ENCODE results near the gene GJA10.

Gene GJA10

GRCh38 chr6:89932245-89932802 lies 38.1 kb downstream of the GJA10 start:
- no peak overlapping the region for H3K4me3 ChIP-seq (ENCODE audit: low read length)
- no peak for TF ChIP-seq ZNF274 (IDR thresholded peaks at IDR 0.05; ENCODE audit: low read depth, low read length)

- H3K4me3 ChIP-seq (ENCODE audit: low read length), result no peak overlapping the region
- TF ChIP-seq ZNF274 (IDR thresholded peaks at IDR 0.05; ENCODE audit: low read depth, low read length), result no peak
Measured at GRCh38 chr6:89934685-89935366, 40.6 kb downstream of the GJA10 start.

GRCh38 chr6:89936177-89936576 lies 41.9 kb downstream of the GJA10 start:
- TF ChIP-seq ZNF274 (IDR thresholded peaks at IDR 0.05; ENCODE audit: low read depth, low read length), result no peak
- no peak overlapping the region for H3K4me3 ChIP-seq (ENCODE audit: low read length)

GRCh38 chr6:89938014-89938413 lies 43.7 kb downstream of the GJA10 start:
- no peak for TF ChIP-seq ZNF274 (IDR thresholded peaks at IDR 0.05; ENCODE audit: low read depth, low read length)
- no peak overlapping the region for H3K4me3 ChIP-seq (ENCODE audit: low read length)

- no peak overlapping the region for H3K4me3 ChIP-seq (ENCODE audit: low read length)
- TF ChIP-seq ZNF274 (IDR thresholded peaks at IDR 0.05; ENCODE audit: low read depth, low read length), result no peak
Measured at GRCh38 chr6:89939144-89939543, 44.9 kb downstream of the GJA10 start.

DNA sequence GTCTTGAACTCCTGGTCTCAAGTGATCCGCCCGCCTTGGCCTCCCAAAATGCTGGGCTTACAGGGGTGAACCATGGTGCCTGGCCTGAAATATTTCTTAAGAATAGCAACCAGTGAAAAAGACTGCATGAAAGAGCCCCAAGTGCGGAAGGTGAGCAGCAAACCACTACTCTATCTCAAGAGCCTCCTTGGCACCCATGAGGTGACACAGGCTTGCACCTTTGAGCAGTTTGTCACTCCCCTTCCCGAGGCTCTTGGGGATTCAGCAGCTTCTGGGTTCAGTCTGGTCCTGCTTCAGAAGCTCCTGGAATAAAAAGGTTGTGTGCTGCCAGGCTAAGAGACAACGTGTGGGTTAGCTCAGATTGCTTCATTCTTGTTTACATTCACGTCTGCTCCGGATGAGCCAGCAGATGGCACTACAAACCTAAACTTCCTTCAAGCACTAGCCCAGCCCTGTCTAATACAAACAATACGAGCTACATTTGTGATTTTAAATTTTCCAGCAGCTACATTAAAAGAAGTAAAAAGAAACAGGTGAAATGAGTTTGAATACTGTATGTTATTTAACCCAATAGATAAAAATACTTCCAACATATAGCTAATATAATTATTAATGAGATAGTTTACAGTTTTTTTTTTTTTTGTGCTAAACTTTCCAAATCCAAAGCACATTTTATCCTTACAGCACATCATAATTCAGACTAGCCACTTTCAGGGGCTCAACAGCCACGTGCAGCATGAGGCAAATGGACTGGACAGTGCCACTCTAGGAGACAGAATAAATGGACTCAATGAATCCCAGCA lies 46.2 kb downstream of the GJA10 start:
- no peak for TF ChIP-seq ZNF274 (IDR thresholded peaks at IDR 0.05; ENCODE audit: low read depth, low read length)
- no peak overlapping the region for H3K4me3 ChIP-seq (ENCODE audit: low read length)

- H3K4me3 ChIP-seq (ENCODE audit: low read length), result no peak overlapping the region
- TF ChIP-seq ZNF274 (IDR thresholded peaks at IDR 0.05; ENCODE audit: low read depth, low read length), result no peak
Measured at GRCh38 chr6:89941031-89941762, 46.9 kb downstream of the GJA10 start.

DNA sequence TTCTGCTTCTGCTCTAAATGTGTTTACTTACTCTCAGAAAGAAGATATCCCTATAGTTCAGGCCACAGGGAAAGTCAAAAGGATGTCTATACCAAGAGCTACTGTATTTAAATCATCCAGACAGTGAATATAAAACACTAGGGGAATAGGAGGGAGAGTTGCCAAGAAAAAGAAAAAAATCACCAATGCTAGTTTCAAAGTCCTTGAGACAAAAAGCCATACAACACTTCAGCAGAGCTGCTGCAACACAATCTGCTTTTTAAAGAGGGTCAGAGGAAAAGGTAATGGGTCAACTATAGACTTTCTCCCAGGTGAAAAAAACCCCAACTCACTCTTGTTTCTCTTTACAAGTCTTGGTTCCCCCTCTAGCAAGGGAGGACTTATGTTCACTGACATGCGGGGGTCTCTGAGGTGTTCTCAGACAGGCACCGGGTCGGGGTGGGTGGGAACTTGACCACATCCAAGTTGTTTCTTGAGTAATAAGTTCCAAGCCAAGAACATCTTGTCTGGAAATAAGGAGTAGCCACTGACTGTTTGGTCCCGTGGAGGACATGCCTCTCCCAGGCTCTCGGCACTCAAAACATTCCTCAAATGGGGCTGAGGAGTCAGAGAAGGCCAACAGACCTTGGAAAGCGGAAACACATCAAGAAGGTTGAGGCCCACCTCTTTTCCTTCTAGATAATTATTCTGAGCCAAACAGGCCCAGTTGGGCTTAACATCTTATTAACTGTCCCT lies 47.7 kb downstream of the GJA10 start:
- H3K4me3 ChIP-seq (ENCODE audit: low read length), result no peak overlapping the region
- TF ChIP-seq ZNF274 (IDR thresholded peaks at IDR 0.05; ENCODE audit: low read depth, low read length), result no peak

- no peak overlapping the region for H3K4me3 ChIP-seq (ENCODE audit: low read length)
- TF ChIP-seq ZNF274 (IDR thresholded peaks at IDR 0.05; ENCODE audit: low read depth, low read length), result no peak
Measured at GRCh38 chr6:89942601-89943000, 48.3 kb downstream of the GJA10 start.

DNA sequence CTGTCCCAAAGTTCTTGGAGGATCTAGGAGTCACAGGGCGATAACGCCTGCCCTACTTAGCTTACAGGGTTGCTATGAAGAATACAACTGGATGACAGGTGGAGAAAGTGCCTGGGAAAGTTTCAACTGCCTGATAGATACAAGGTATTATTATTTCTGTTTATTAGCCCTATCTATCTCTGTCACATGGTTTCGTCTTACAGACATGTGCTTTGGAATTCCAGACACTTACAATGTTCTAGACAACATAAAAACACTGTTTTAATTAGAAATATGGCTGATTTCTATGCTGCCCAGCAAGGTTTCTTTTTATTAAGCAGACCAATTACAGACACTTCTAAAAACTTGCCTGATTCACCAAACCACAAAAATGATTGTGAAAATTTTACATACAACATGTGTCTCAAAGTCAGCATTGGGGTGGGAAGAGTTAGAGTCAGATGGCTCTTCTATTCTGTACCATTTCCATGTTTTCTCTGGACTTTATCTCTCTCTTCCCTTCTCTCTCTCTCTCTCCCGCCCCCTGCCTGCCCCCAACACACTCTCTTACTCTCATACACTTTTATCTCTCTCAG lies 50.0 kb downstream of the GJA10 start:
- H3K4me3 ChIP-seq (ENCODE audit: low read length), result no peak overlapping the region
- TF ChIP-seq ZNF274 (IDR thresholded peaks at IDR 0.05; ENCODE audit: low read depth, low read length), result no peak

- H3K4me3 ChIP-seq (ENCODE audit: low read length), result no peak overlapping the region
- no peak for TF ChIP-seq ZNF274 (IDR thresholded peaks at IDR 0.05; ENCODE audit: low read depth, low read length)
Measured at GRCh38 chr6:89944826-89945407, 50.6 kb downstream of the GJA10 start.
